NCI-H1417 treated with DMSO at 0.1 percent for 48 hours (cell line): Measurements from ENCODE around the gene RAB11FIP4.

Experiments
- DNase-seq: peaks from one replicate; lab custom pipeline; 2025; lab: John Stamatoyannopoulos, UW

Gene RAB11FIP4

GRCh38 chr17:31549121-31549524, 157.6 kb downstream of the RAB11FIP4 start:
- no peak for DNase-seq

GRCh38 chr17:31549525-31550388, 158.3 kb downstream of the RAB11FIP4 start:
- DNase-seq, result peak; percentile 51

- no peak for DNase-seq
These were observed 159.0 kb downstream of the RAB11FIP4 start for GRCh38 chr17:31550389-31551056.

- DNase-seq, result no peak
These were observed 161.1 kb downstream of the RAB11FIP4 start for GRCh38 chr17:31552568-31552967.

GRCh38 chr17:31553506-31553905, 162.0 kb downstream of the RAB11FIP4 start:
- no peak for DNase-seq

- no peak for DNase-seq
These were observed 163.5 kb downstream of the RAB11FIP4 start for GRCh38 chr17:31554930-31555329.

GRCh38 chr17:31556969-31557645, 165.6 kb downstream of the RAB11FIP4 start:
- DNase-seq, result no peak

GRCh38 chr17:31558748-31559583, 167.5 kb downstream of the RAB11FIP4 start:
- peak; percentile 0 for DNase-seq

GRCh38 chr17:31559584-31560501, 168.4 kb downstream of the RAB11FIP4 start:
- no peak for DNase-seq

GRCh38 chr17:31560616-31561235, 169.3 kb downstream of the RAB11FIP4 start:
- DNase-seq, result no peak

- no peak for DNase-seq
These were observed 170.2 kb downstream of the RAB11FIP4 start for GRCh38 chr17:31561469-31562375.

- no peak for DNase-seq
These were observed 170.9 kb downstream of the RAB11FIP4 start for GRCh38 chr17:31562376-31562840.

GRCh38 chr17:31564291-31564690, 172.8 kb downstream of the RAB11FIP4 start:
- DNase-seq, result no peak

- DNase-seq, result no peak
These were observed 173.4 kb downstream of the RAB11FIP4 start for GRCh38 chr17:31564883-31565301.

GRCh38 chr17:31565652-31566051, 174.2 kb downstream of the RAB11FIP4 start:
- DNase-seq, result no peak

GRCh38 chr17:31566247-31566991, 174.9 kb downstream of the RAB11FIP4 start:
- DNase-seq, result no peak

- no peak for DNase-seq
These were observed 175.5 kb downstream of the RAB11FIP4 start for GRCh38 chr17:31566992-31567373.

GRCh38 chr17:31568121-31568520, 176.6 kb downstream of the RAB11FIP4 start:
- no peak for DNase-seq
